Measurements from ENCODE around the gene NLE1. TPM values are rescaled to one million over a fixed set of nuclear protein-coding genes. Genes with fewer than 3 reads are reported as not detected.

NLE1 gene
- total RNA-seq, 1 donor from 2014 or later: 12.4 TPM

- Mint-ChIP-seq H3K36me3 (no peaks in the 10 kb centered on the region), H3K27ac (no peak overlapping the region), H3K27me3 (ENCODE audit: insufficient read depth, low read depth) (no peaks in the 10 kb centered on the region), H3K4me3 (no peak overlapping the region), H3K9me3 (no peaks in the 10 kb centered on the region), H3K4me1 (peaks cover 5% of the 10 kb centered on the region)
- Histone ChIP-seq H2AFZ (replicated peaks) (no peak overlapping the region), H3K4me2 (no peak overlapping the region), H4K20me1 (ENCODE audit: low read depth) (no peaks in the 10 kb centered on the region), H3K9me3 (ENCODE audit: low read depth) (no peaks in the 10 kb centered on the region), H3K4me1 (no peaks in the 10 kb centered on the region), H3K79me2 (ENCODE audit: low read depth) (no peaks in the 10 kb centered on the region), H3F3A (ENCODE audit: low read depth) (no peaks in the 10 kb centered on the region), H3K27me3 (no peaks in the 10 kb centered on the region), H3K4me3 (no peak overlapping the region), H3K9ac (no peak overlapping the region), H3K27ac (no peak overlapping the region), H3K36me3 (no peaks in the 10 kb centered on the region)
- no peak for DNase-seq (ENCODE audit: low spot score)
- TF ChIP-seq CTCF (IDR thresholded peaks at IDR 0.05) (no peak), EZH2phosphoT487 (IDR thresholded peaks at IDR 0.05) (no peak), EZH2 (IDR thresholded peaks at IDR 0.05) (no peak)
These were observed 46.0 kb upstream of the NLE1 start for GRCh38 chr17:35188111-35188510.

- Mint-ChIP-seq H3K4me3 (no peak overlapping the region), H3K4me1 (peaks cover 5% of the 10 kb centered on the region), H3K27ac (no peak overlapping the region), H3K27me3 (ENCODE audit: insufficient read depth, low read depth) (no peaks in the 10 kb centered on the region), H3K9me3 (no peaks in the 10 kb centered on the region), H3K36me3 (no peaks in the 10 kb centered on the region)
- Histone ChIP-seq H3K79me2 (ENCODE audit: low read depth) (no peaks in the 10 kb centered on the region), H3K36me3 (no peaks in the 10 kb centered on the region), H3K4me1 (no peaks in the 10 kb centered on the region), H3K9ac (no peak overlapping the region), H3K4me2 (no peak overlapping the region), H3K4me3 (no peak overlapping the region), H4K20me1 (ENCODE audit: low read depth) (no peaks in the 10 kb centered on the region), H3K9me3 (ENCODE audit: low read depth) (no peaks in the 10 kb centered on the region), H2AFZ (replicated peaks) (no peak overlapping the region), H3K27ac (no peak overlapping the region), H3F3A (ENCODE audit: low read depth) (no peaks in the 10 kb centered on the region), H3K27me3 (no peaks in the 10 kb centered on the region)
- TF ChIP-seq CTCF (IDR thresholded peaks at IDR 0.05) (no peak), EZH2phosphoT487 (IDR thresholded peaks at IDR 0.05) (no peak), EZH2 (IDR thresholded peaks at IDR 0.05) (no peak)
- DNase-seq (ENCODE audit: low spot score): no peak
These were observed 45.4 kb upstream of the NLE1 start for GRCh38 chr17:35187481-35187880.

- no peaks in the 10 kb centered on the region for H3K27me3 Mint-ChIP-seq (ENCODE audit: insufficient read depth, low read depth)
- Histone ChIP-seq H3K4me1 (no peaks in the 10 kb centered on the region), H3K9ac (no peak overlapping the region), H3K27ac (no peak overlapping the region), H4K20me1 (ENCODE audit: low read depth) (no peaks in the 10 kb centered on the region), H3K36me3 (no peaks in the 10 kb centered on the region), H3K27me3 (no peaks in the 10 kb centered on the region), H3K79me2 (ENCODE audit: low read depth) (no peaks in the 10 kb centered on the region), H3F3A (ENCODE audit: low read depth) (no peaks in the 10 kb centered on the region), H3K4me2 (no peak overlapping the region), H3K9me3 (ENCODE audit: low read depth) (no peaks in the 10 kb centered on the region), H3K4me3 (no peak overlapping the region), H2AFZ (replicated peaks) (no peak overlapping the region)
- no peak overlapping the region for H3K4me3 Mint-ChIP-seq
- TF ChIP-seq EZH2 (IDR thresholded peaks at IDR 0.05) (no peak), EZH2phosphoT487 (IDR thresholded peaks at IDR 0.05) (no peak), CTCF (IDR thresholded peaks at IDR 0.05) (no peak)
- DNase-seq (ENCODE audit: low spot score): no peak
- no peaks in the 10 kb centered on the region for H3K36me3 Mint-ChIP-seq
- peaks cover 5% of the 10 kb centered on the region for H3K4me1 Mint-ChIP-seq
- no peaks in the 10 kb centered on the region for H3K9me3 Mint-ChIP-seq
- no peak overlapping the region for H3K27ac Mint-ChIP-seq
These were observed 43.7 kb upstream of the NLE1 start for GRCh38 chr17:35185849-35186248.
